GM10266 (cell line): ENCODE results near the gene RBP3.

Source experiments
- DNase-seq: peaks from one replicate; pipeline ENCODE4 v3.0.0; 2012; ENCODE audit errors: extremely low spot score
- CTCF ChIP-seq: IDR thresholded peaks from 2 replicates; pipeline ENCODE4 v1.5.1; 2012; ENCODE audit warnings: mild to moderate bottlenecking, low read depth; ENCODE audit not compliant: control insufficient read depth, insufficient read depth; ENCODE audit errors: missing control alignments

The RBP3 gene

GRCh38 chr10:47364911-47365310, 16.7 kb downstream of the RBP3 start:
- TF ChIP-seq CTCF: no peak
- DNase-seq: no peak

- TF ChIP-seq CTCF: no peak
- DNase-seq: no peak
Observed at GRCh38 chr10:47365431-47366180, 17.4 kb downstream of the RBP3 start.

DNA sequence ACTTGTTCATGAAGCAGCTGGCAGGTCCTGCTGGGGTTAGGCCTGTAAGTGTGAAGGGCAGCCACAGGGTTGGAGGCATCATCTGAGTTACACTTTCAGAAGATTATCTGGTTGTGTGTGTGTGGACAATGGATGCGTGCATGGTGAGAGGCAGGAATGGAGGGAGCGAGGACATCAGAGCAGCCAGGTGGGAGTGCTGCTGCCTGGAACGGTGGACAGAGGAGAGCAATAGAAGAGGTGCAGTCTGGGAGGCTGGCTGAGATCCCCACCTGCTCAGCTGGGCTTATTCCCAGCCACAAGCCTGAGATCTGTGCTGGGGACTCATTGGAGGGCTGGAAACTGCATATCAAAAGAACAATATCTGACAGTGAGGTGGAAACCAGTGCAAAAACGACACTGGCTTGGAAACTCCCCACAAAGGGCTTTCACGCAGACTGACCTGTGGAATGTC, 18.0 kb downstream of the RBP3 start:
- DNase-seq: no peak
- no peak for TF ChIP-seq CTCF

- DNase-seq: no peak
- no peak for TF ChIP-seq CTCF
Observed at GRCh38 chr10:47366731-47367460, 18.7 kb downstream of the RBP3 start.

GRCh38 chr10:47367646-47368045, 19.5 kb downstream of the RBP3 start:
- DNase-seq: no peak
- no peak for TF ChIP-seq CTCF

- TF ChIP-seq CTCF: no peak
- DNase-seq: no peak
Observed at GRCh38 chr10:47368431-47369180, 20.4 kb downstream of the RBP3 start.
